NCI-H2107 (cell line): Measurements from ENCODE around the gene TMEM44.

Experiments used
- DNase-seq: peaks from one replicate; lab custom pipeline; 2025; lab: John Stamatoyannopoulos, UW

TMEM44 gene

GRCh38 chr3:194577986-194578905 lies 55.0 kb downstream of the TMEM44 start:
- DNase-seq = no peak

DNA sequence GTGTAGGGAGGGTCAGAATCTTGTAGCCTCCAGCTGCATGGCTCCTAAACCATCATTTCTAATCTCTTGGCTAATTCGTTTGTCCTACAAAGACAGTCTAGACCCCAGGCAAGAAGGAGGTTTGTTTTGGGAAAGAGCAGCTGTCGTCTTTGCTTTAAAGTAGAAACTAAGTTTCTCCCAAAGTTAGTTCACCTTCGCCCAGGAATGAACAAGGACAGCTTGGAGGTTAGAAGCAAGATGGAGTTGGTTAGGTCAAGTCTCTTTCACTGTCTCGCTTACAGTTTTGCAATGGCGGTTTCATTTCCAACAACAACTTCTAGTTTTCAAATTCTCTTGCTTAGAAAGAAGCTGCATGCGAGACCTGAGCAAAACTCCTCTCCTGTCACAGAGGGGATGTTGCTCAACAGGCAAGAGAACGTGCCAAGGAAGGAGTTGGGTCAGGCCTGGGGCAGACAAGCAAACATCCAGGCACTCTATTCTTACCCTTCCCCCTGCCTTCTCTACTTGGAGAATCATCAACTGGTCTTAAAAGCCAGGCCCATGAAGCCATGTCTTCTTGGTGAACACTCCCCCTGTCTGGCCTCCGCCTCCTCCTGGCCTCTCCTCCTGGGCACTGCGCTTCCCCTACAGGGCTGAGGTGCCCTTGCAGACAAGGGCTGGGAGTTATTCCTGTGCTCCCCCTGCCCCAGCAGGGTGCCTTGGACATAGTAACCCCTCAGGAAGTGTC lies 57.6 kb downstream of the TMEM44 start:
- DNase-seq = no peak

DNA sequence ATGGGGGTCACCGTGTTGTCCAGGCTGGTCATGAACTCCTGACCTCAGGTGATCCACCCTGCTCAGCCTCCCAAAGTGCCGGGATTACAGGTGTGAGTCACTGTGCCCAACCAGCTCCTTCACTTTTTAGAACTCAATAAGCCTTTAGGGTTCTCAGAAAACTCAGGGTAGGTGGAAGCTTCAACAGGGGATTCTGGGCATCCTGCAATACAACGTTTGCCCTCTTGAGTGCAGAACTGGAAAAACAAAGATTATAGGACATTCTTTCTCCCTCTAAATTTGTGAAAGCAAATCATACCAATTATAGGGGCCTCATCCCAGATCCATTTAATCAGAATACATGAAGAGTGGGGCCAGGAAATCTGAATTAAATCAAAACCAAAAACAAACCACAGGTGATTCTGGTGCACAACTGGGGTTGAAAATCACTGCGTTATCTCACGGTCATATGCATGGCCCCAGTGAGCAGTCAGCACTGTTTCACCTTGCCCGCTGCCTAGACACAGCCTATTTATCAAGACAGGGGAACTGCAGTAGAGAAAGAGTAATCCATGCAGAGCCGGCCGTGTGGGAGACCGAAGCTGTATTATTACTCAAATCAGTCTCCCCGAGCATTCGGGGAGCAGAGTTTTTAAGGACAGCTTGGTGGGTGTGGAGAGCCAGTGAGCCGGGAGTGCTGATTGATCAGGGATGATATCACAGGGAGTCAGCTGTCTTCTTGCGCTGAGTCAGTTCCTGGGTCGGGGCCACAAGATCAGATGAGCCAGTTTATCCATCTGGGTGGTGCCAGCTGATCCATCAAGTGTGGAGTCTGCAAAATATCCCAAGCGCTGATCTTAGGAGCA lies 58.4 kb downstream of the TMEM44 start:
- DNase-seq = no peak

- peak; percentile 60 for DNase-seq
Measured at GRCh38 chr3:194573680-194574437, 59.4 kb downstream of the TMEM44 start.

DNA sequence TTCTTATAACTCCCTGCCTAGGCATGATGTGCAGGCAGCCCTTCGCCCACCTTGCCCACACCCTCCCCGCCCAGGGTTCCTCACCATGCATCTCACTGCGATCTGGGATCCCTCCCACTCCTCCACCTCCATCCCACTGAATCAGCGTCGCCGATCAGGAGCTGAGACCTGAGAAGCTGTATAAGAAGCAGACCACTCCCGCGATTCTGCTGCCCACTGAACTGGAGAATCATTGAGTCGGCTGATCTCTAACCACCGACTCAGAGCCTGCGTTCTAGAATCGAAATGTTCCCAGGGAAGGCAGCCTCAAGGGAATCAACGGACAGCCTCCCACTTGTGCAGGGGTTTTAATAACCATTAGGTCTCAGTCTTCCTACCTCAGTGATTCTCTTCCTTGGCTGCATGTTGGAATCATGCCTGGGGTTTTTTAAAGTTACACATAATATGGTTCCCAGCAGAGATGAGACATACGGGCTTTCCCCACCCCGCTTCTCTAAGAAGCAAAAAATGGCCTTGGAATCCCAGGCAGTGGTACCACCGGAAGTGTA lies 60.2 kb downstream of the TMEM44 start:
- DNase-seq = no peak

- no peak for DNase-seq
Measured at GRCh38 chr3:194572143-194572789, 61.0 kb downstream of the TMEM44 start.

DNA sequence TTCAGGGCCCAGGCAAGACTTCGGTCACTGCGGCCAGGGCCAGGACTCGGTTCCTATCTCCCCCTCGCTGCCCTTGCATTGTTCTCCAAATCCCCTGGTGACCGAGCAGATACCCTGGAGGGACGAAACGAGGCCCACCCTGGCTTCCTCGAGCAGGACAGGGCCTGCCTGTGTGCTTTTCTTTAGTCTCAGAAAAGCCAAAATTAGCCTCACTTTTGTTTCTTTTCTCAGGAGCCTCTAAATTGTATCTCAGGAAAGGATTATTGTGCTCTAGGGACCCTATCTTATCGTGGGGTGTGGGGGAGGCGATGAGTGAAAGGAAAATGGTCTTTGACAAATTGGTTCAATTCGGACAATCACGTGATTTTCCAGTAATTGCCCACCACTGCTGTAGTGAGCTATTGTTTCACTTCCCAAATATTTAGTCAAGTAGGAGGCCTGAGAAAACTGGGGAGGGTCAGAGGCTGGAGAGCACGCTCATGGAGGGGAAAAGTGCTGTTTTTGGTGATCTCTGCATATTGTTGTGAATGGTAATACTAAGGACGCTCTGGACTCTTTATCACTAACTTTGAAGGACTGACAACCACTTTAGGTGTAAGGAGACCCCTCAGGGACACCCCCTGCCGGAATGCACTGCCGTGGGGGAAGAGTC lies 61.6 kb downstream of the TMEM44 start:
- DNase-seq = no peak

- DNase-seq = no peak
Measured at GRCh38 chr3:194570898-194571297, 62.3 kb downstream of the TMEM44 start.

GRCh38 chr3:194570235-194570634 lies 63.0 kb downstream of the TMEM44 start:
- DNase-seq = no peak

DNA sequence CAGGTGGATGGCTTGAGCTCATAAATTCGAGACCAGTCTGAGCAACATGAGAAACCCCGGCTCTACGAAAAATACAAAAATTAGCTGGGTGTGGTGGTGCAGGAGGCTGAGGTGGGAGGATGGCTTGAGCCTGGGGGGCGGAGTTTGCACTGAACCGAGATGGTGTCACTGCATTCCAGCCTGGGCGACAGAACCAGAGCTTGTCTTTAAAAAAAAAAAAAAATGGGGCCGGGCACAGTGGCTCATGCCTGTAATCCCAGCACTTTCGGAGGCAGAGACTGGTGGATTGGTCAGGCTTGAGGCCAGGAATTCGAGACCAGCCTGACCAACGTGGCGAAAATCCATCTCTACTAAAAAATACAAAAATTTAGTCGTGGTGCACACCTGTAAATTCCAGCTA lies 64.0 kb downstream of the TMEM44 start:
- DNase-seq = no peak

- DNase-seq = no peak
Measured at GRCh38 chr3:194565597-194566190, 67.5 kb downstream of the TMEM44 start.

DNA sequence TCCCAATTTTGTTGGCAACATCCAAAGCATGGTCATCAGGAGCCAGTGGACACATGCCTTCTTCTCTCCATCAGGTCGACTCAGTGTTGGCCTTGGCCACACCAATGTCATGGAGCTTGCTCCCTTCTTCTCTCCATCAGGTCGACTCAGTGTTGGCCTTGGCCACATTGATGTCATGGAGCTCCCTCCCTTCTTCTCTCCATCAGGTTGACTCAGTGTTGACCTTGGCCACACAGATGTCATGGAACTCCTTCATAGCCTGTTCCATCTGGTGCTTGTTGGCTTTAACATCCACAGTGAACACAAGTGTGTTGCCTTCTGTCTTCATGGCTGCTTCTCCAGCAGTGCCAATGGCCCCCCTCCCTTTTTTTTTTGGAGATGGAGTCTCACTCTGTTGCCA lies 70.2 kb downstream of the TMEM44 start:
- DNase-seq = no peak

DNA sequence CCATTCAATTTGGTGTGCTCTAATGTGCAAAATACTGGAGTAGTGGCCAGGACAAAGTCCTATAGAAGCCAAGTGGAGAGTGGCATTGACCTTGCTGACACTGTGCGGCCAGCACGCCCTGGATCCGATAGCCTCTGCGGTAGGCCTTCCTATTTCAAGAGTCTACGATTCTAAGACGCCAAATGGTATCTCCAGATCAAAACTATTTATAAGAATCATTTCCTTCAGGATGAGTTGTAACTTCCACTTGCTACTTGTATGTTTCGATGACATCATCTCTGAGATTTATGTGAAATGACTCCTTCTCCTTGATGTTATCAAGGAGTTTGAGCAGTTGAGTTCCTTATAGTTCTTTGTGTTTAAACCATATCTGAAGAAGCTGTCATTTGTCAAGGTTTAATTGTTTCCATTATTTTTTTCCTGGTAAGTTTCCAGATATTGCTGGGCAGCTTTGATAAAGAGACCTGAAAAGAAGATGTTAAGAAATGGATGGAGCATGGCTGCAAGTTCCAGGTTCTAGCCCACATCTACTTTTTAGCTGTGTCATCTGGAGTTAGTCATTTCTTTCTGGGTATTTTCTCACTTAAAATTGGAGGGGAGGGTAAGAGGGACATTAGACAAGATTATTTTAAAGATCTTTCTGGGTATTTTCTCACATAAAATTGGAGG lies 71.8 kb downstream of the TMEM44 start:
- no peak for DNase-seq

GRCh38 chr3:194560047-194560446 lies 73.2 kb downstream of the TMEM44 start:
- no peak for DNase-seq

DNA sequence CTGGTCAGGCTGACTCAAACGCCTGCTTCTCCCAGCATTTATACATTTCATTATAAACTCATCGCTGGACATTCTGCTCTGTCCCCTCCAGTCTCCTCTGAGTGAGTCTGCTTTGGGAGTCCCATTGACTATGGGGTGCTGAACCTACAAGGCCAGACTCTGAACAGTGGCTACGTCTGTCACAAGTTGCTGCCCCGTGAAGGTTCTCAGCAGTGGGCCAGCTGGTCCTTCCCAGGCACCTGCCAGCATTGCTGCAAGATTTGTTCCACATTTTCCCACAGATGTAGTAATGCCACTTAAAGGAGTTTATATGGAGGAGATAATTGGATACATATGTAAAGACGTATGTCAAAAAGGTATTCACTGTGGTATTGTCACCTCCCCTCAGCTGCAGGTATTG lies 73.7 kb downstream of the TMEM44 start:
- no peak for DNase-seq

DNA sequence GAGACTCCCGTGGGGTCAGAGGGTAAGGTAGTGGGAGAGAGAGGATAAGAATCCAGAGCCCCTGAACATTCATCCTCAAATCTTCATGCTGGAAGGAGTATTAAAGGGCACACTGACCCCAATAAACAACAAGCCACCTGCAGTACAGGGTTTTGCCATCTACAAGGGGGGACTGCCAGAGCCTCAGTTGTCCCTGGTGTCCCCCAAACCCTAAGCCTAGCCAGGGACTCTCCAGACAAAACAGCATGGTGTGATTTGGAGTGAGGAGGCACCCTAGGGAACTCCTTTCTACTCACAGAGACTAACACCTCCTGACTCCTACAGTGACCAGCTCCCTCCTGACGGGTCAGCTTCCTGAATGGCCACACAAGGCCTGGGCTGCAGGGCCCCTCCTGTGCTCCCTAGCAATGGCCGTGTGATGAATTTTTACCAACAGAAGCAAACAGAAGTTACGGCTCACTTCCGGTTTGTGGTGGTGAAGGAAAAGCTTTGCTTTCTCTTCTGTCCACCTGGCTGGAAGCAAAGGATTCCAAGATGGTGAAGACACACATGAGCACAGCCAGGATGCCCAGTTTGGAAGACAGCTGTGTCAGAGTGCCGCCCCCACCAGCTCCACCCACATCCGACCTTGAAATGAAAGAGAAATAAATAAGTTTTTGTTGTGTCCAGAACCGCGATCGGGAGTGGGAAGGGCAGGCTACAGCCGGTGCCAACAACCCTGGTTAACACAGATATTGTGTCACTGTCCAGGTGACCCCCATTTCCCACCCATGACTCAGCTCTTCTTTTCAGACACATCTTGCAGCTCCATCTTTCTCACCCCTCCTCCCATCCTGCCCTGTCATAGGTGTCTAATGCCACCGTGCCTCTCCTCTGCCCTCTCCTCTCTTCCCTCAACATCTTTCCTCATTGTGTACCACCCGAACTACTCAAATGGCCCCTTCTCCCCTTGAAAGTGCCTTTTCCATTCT lies 76.8 kb downstream of the TMEM44 start:
- no peak for DNase-seq

- DNase-seq = peak; percentile 65
Measured at GRCh38 chr3:194555175-194556062, 77.8 kb downstream of the TMEM44 start.
